Glutamatergic neuron (in vitro differentiated cells): Measurements from ENCODE around the gene BTF3L4. TPM values are rescaled to one million over a fixed set of nuclear protein-coding genes. Genes with fewer than 3 reads are reported as not detected.
"Not testable (repeated sequence)": the region's sequence is repeated elsewhere in the genome, so short reads cannot be mapped to it uniquely, and the experiment has no call there.

Source experiments
- DNase-seq: peaks from one replicate; pipeline ENCODE4 v3.0.0; 2022
- H3K27ac Mint-ChIP-seq: one replicate; pipeline ENCODE4 v1.8.0; 2020; ENCODE audit warnings: mild to moderate bottlenecking, mixed read lengths, inconsistent platforms; ENCODE audit not compliant: unreplicated experiment
- H3K27me3 Mint-ChIP-seq: one replicate; pipeline ENCODE4 v1.8.0; 2020; ENCODE audit warnings: mild to moderate bottlenecking, moderate library complexity, mixed read lengths, inconsistent platforms; ENCODE audit not compliant: unreplicated experiment
- H3K36me3 Mint-ChIP-seq: one replicate; pipeline ENCODE4 v1.8.0; 2020; ENCODE audit warnings: mild to moderate bottlenecking, mixed read lengths, inconsistent platforms; ENCODE audit not compliant: unreplicated experiment
- H3K4me1 Mint-ChIP-seq: one replicate; pipeline ENCODE4 v1.8.0; 2020; ENCODE audit warnings: mild to moderate bottlenecking, low read depth, mixed read lengths, inconsistent platforms; ENCODE audit not compliant: unreplicated experiment
- H3K4me3 Mint-ChIP-seq: one replicate; pipeline ENCODE4 v1.8.0; 2020; ENCODE audit warnings: mild to moderate bottlenecking, mixed read lengths, inconsistent platforms; ENCODE audit not compliant: unreplicated experiment
- H3K9me3 Mint-ChIP-seq: one replicate; pipeline ENCODE4 v1.8.0; 2020; ENCODE audit warnings: mild to moderate bottlenecking, moderate library complexity, mixed read lengths, inconsistent platforms; ENCODE audit not compliant: unreplicated experiment
- CTCF ChIP-seq: fragments of 200-600 bp; sonication (generic); IDR thresholded peaks from one replicate; pipeline ENCODE4 v1.5.0; 2021; ENCODE audit not compliant: partially characterized antibody, unreplicated experiment
- total RNA-seq: library from RNA; stranded (reverse); fragmentation: NEBNext Ultra II Directional; extraction: Animal tissue kit (Norgen Biotek cat#: 25700); gene quantifications from one replicate; pipeline ENCODE4 v1.2.1, GENCODE V29; 2021; ENCODE audit not compliant: unreplicated experiment

The BTF3L4 gene
- total RNA-seq, 1 donor from 2014 or later, result 90.5 TPM

- H3K4me3 Mint-ChIP-seq, result no peak overlapping the region
- TF ChIP-seq CTCF, result no peak
- no peak for DNase-seq
- no peak overlapping the region for H3K27ac Mint-ChIP-seq
- H3K4me1 Mint-ChIP-seq, result no peaks in the 10 kb centered on the region
- no peaks in the 10 kb centered on the region for H3K27me3 Mint-ChIP-seq
- H3K9me3 Mint-ChIP-seq, result no peaks in the 10 kb centered on the region
- H3K36me3 Mint-ChIP-seq, result no peaks in the 10 kb centered on the region
Observed at GRCh38 chr1:52045236-52045635, 10.9 kb upstream of the BTF3L4 start.

DNA sequence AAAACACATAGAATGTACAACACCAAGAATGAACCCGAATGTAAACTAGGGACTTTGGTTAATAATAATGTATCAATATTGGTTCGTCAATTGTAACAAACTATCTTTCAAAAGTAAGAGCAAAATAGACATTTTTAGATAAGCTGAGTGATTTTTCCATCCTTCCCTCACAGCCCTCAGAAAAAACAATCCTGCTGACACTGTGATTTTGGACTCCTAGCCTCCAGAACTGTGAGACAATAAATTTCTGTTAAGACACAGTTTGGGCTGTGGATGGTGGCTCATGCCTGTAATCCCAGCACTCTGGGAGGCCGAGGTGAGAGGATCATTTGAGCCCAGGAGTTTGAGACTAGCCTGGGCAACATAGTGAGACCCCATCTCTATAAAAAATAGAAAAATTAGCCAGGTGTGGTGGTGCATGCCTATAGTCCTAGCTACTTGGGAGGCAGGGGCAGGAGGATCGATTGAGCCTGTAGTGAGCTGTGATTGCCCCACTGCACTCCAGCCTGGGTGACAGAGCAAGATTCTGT lies 10.4 kb upstream of the BTF3L4 start:
- not testable (repeated sequence) for H3K36me3 Mint-ChIP-seq, H3K4me1 Mint-ChIP-seq, H3K9me3 Mint-ChIP-seq, H3K27ac Mint-ChIP-seq, H3K4me3 Mint-ChIP-seq, H3K27me3 Mint-ChIP-seq, DNase-seq

DNA sequence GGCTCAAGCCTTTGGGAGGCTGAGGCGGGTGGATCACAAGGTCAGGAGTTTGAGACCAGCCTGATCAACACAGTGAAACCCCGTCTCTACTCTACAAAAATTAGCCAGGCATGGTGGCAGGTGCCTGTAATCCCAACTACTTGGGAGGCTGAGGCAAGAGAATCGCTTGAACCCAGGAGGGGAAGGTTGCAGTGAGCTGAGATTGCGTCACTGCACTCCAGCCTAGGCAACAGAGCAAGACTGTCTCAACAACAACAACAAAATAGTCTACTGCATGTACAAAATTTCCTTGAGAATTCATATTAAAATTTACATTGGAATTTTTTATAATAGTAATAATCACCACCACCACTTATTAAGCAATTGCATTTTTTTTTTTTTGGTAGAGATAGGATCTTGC lies 6.8 kb upstream of the BTF3L4 start:
- not testable (repeated sequence) for H3K27ac Mint-ChIP-seq, H3K36me3 Mint-ChIP-seq, H3K4me3 Mint-ChIP-seq, H3K4me1 Mint-ChIP-seq, H3K9me3 Mint-ChIP-seq, H3K27me3 Mint-ChIP-seq, DNase-seq

DNA sequence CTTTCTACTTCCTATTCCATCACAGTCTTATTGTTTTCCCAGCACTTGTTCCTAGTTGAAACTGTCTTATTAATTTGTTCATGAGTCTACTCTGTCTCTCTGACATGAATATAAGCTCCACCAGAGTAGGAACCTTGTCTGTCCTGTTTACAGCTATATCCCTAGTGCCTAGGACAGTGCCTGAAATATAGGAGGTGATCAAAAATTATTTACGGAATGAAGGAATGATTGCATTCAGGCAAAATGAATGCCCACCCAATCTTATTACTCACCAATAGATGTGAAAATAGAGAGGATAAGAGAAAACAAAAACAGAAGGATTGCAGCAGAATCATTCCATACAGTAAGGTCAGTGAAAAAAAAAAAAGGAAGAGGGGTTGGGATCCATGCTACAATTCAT lies 2.2 kb upstream of the BTF3L4 start:
- peaks cover 17% of the 10 kb centered on the region for H3K9me3 Mint-ChIP-seq
- TF ChIP-seq CTCF, result no peak
- peaks cover 13% of the 10 kb centered on the region for H3K4me1 Mint-ChIP-seq
- H3K4me3 Mint-ChIP-seq, result peak overlapping the region; percentile 95
- no peaks in the 10 kb centered on the region for H3K36me3 Mint-ChIP-seq
- no peak overlapping the region for H3K27ac Mint-ChIP-seq
- no peak for DNase-seq
- H3K27me3 Mint-ChIP-seq, result peaks cover 6% of the 10 kb centered on the region

- no peak for DNase-seq
- H3K9me3 Mint-ChIP-seq, result peaks cover 17% of the 10 kb centered on the region
Observed at GRCh38 chr1:52054496-52055065, 1.5 kb upstream of the BTF3L4 start.

More at GRCh38 chr1:52054496-52055065, 1.5 kb upstream of the BTF3L4 start:
- H3K4me3 Mint-ChIP-seq, result peak overlapping the region; percentile 95
- TF ChIP-seq CTCF, result no peak
- peaks cover 6% of the 10 kb centered on the region for H3K27me3 Mint-ChIP-seq
- H3K4me1 Mint-ChIP-seq, result peaks cover 16% of the 10 kb centered on the region
- H3K36me3 Mint-ChIP-seq, result no peaks in the 10 kb centered on the region
- H3K27ac Mint-ChIP-seq, result peak overlapping the region; percentile 100
